ENCODE data around the gene VNN1. TPM values are rescaled to one million over a fixed set of nuclear protein-coding genes. Genes with fewer than 3 reads are reported as not detected.

The VNN1 gene
- total RNA-seq, 1 donor from 2014 or later, result not detected

DNA sequence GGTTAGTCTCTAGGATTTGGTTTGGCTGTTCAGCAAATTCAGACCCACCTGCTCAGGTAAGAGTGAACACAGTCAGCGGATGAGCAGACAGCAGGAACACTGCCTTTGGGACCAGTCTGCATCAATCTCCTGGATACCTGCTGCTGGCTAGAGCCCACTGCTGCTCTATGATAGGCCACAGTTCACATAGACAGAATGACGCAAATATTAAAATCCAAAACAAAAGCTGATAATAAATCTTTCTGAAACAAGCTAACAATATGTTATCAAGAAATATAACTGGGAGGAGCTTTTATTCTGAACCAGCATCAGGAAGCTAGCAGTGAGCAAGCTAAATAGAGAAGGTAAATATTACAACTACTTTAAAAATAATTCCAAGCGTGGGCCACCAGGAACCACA is 54.8 kb downstream of the VNN1 start, which contains the start of gene TAAR1:
Gene TAAR1, minus strand, starts transcription at position 101 of the 400 bp plus-strand sequence. CDS start 13,179 bp downstream, outside the sequence.
- no peak within 1 kb of the TSS for H3K9ac ChIP-seq
- no peak for DNase-seq (ENCODE audit: low spot score)
- H3K4me3 ChIP-seq, result no peak within 1 kb of the TSS
- Mint-ChIP-seq H3K27ac (no peak within 1 kb of the TSS), H3K27me3 (ENCODE audit: insufficient read depth, low read depth) (no peaks in the 10 kb centered on the region), H3K4me3 (no peak within 1 kb of the TSS), H3K9me3 (no peaks in the 10 kb centered on the region), H3K4me1 (no peaks in the 10 kb centered on the region), H3K36me3 (no peaks in the 10 kb centered on the region)
- no peaks in the 10 kb centered on the region for H3K79me2 ChIP-seq (ENCODE audit: low read depth)
- no peaks in the 10 kb centered on the region for H4K20me1 ChIP-seq (ENCODE audit: low read depth)
- TF ChIP-seq EZH2phosphoT487 (IDR thresholded peaks at IDR 0.05), result no peak
- no peaks in the 10 kb centered on the region for H3F3A ChIP-seq (ENCODE audit: low read depth)
- H3K27ac ChIP-seq, result no peak within 1 kb of the TSS
- H3K9me3 ChIP-seq (ENCODE audit: low read depth), result no peaks in the 10 kb centered on the region
- H3K4me1 ChIP-seq, result no peaks in the 10 kb centered on the region
- H3K4me2 ChIP-seq, result no peak within 1 kb of the TSS
- H2AFZ ChIP-seq (replicated peaks), result no peak within 1 kb of the TSS
- H3K27me3 ChIP-seq, result no peaks in the 10 kb centered on the region
- no peaks in the 10 kb centered on the region for H3K36me3 ChIP-seq

DNA sequence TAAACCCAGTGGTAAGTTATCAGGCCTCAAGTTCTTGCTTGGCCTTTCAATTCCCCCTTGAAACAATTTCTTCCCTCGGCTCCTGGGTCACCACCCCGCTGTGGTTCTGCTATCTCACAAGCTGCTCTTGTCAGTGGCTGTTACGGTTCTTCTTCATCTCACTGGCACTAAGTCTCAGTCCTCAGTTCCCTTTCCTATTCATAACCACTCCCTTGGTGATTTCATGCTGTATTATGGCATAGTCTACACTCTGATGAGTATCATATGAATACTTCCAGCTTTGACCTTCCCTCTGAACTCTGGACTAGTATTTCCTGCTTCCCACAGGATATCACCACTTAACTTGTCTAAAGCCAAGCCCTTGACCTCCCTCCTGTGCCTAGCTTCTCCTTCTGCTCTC is 62.8 kb downstream of the VNN1 start:
- no peaks in the 10 kb centered on the region for H3F3A ChIP-seq (ENCODE audit: low read depth)
- no peaks in the 10 kb centered on the region for H3K79me2 ChIP-seq (ENCODE audit: low read depth)
- no peaks in the 10 kb centered on the region for H3K27me3 Mint-ChIP-seq (ENCODE audit: insufficient read depth, low read depth)
- no peak overlapping the region for H3K4me3 Mint-ChIP-seq
- no peak overlapping the region for H2AFZ ChIP-seq (replicated peaks)
- H3K9ac ChIP-seq, result no peak overlapping the region
- no peak overlapping the region for H3K27ac Mint-ChIP-seq
- no peaks in the 10 kb centered on the region for H3K4me1 Mint-ChIP-seq
- DNase-seq (ENCODE audit: low spot score), result no peak
- no peaks in the 10 kb centered on the region for H3K36me3 ChIP-seq
- H3K27ac ChIP-seq, result no peak overlapping the region
- H3K4me1 ChIP-seq, result no peaks in the 10 kb centered on the region
- TF ChIP-seq EZH2phosphoT487 (IDR thresholded peaks at IDR 0.05) (no peak), EZH2 (IDR thresholded peaks at IDR 0.05) (no peak)
- TF ChIP-seq, protein P1, sequence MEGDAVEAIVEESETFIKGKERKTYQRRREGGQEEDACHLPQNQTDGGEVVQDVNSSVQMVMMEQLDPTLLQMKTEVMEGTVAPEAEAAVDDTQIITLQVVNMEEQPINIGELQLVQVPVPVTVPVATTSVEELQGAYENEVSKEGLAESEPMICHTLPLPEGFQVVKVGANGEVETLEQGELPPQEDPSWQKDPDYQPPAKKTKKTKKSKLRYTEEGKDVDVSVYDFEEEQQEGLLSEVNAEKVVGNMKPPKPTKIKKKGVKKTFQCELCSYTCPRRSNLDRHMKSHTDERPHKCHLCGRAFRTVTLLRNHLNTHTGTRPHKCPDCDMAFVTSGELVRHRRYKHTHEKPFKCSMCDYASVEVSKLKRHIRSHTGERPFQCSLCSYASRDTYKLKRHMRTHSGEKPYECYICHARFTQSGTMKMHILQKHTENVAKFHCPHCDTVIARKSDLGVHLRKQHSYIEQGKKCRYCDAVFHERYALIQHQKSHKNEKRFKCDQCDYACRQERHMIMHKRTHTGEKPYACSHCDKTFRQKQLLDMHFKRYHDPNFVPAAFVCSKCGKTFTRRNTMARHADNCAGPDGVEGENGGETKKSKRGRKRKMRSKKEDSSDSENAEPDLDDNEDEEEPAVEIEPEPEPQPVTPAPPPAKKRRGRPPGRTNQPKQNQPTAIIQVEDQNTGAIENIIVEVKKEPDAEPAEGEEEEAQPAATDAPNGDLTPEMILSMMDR (IDR thresholded peaks at IDR 0.05), result no peak
- H3K27me3 ChIP-seq, result no peaks in the 10 kb centered on the region
- H3K4me3 ChIP-seq, result no peak overlapping the region
- no peaks in the 10 kb centered on the region for H3K9me3 Mint-ChIP-seq
- H3K9me3 ChIP-seq (ENCODE audit: low read depth), result no peaks in the 10 kb centered on the region
- no peaks in the 10 kb centered on the region for H4K20me1 ChIP-seq (ENCODE audit: low read depth)
- no peak overlapping the region for H3K4me2 ChIP-seq
- no peaks in the 10 kb centered on the region for H3K36me3 Mint-ChIP-seq

- Histone ChIP-seq H3K4me1 (no peaks in the 10 kb centered on the region), H3K79me2 (ENCODE audit: low read depth) (no peaks in the 10 kb centered on the region), H4K20me1 (ENCODE audit: low read depth) (no peaks in the 10 kb centered on the region), H3K4me3 (no peak overlapping the region), H3K9ac (no peak overlapping the region), H2AFZ (replicated peaks) (no peak overlapping the region), H3K27me3 (no peaks in the 10 kb centered on the region), H3K36me3 (no peaks in the 10 kb centered on the region), H3K9me3 (ENCODE audit: low read depth) (no peaks in the 10 kb centered on the region), H3K27ac (no peak overlapping the region), H3F3A (ENCODE audit: low read depth) (no peaks in the 10 kb centered on the region), H3K4me2 (no peak overlapping the region)
- Mint-ChIP-seq H3K9me3 (no peaks in the 10 kb centered on the region), H3K27me3 (ENCODE audit: insufficient read depth, low read depth) (no peaks in the 10 kb centered on the region), H3K4me1 (no peaks in the 10 kb centered on the region), H3K36me3 (no peaks in the 10 kb centered on the region), H3K27ac (no peak overlapping the region), H3K4me3 (no peak overlapping the region)
- TF ChIP-seq EZH2phosphoT487 (IDR thresholded peaks at IDR 0.05), result no peak
- TF ChIP-seq EZH2 (IDR thresholded peaks at IDR 0.05), result no peak
- TF ChIP-seq, protein P1 (IDR thresholded peaks at IDR 0.05), result no peak
- no peak for DNase-seq (ENCODE audit: low spot score)
These were observed 63.4 kb downstream of the VNN1 start for GRCh38 chr6:132650429-132650828.

- no peaks in the 10 kb centered on the region for H3K36me3 Mint-ChIP-seq
- no peak overlapping the region for H3K27ac ChIP-seq
These were observed 65.0 kb downstream of the VNN1 start for GRCh38 chr6:132648828-132649227.

More at GRCh38 chr6:132648828-132649227, 65.0 kb downstream of the VNN1 start:
- no peaks in the 10 kb centered on the region for H3K27me3 Mint-ChIP-seq (ENCODE audit: insufficient read depth, low read depth)
- H3K27ac Mint-ChIP-seq, result no peak overlapping the region
- no peak overlapping the region for H3K4me2 ChIP-seq
- no peaks in the 10 kb centered on the region for H3K9me3 Mint-ChIP-seq
- H4K20me1 ChIP-seq (ENCODE audit: low read depth), result no peaks in the 10 kb centered on the region
- no peaks in the 10 kb centered on the region for H3F3A ChIP-seq (ENCODE audit: low read depth)
- H3K9me3 ChIP-seq (ENCODE audit: low read depth), result no peaks in the 10 kb centered on the region
- H3K79me2 ChIP-seq (ENCODE audit: low read depth), result no peaks in the 10 kb centered on the region
- H3K9ac ChIP-seq, result no peak overlapping the region
- no peaks in the 10 kb centered on the region for H3K27me3 ChIP-seq
- H3K36me3 ChIP-seq, result no peaks in the 10 kb centered on the region
- TF ChIP-seq EZH2 (IDR thresholded peaks at IDR 0.05) (no peak), EZH2phosphoT487 (IDR thresholded peaks at IDR 0.05) (no peak)
- TF ChIP-seq, protein P1 (IDR thresholded peaks at IDR 0.05), result no peak
- no peaks in the 10 kb centered on the region for H3K4me1 ChIP-seq
- no peak overlapping the region for H2AFZ ChIP-seq (replicated peaks)
- DNase-seq (ENCODE audit: low spot score), result no peak
- H3K4me3 Mint-ChIP-seq, result no peak overlapping the region
- no peaks in the 10 kb centered on the region for H3K4me1 Mint-ChIP-seq
- no peak overlapping the region for H3K4me3 ChIP-seq
